Measurements from ENCODE around the gene PRKCE.
"Not testable (repeated sequence)": the region's sequence is repeated elsewhere in the genome, so short reads cannot be mapped to it uniquely, and the experiment has no call there.

PRKCE gene

GRCh38 chr2:45836740-45837139 is 185.3 kb downstream of the PRKCE start:
- no peak for DNase-seq (ENCODE audit: low spot score)

GRCh38 chr2:45837812-45838341 is 186.4 kb downstream of the PRKCE start:
- DNase-seq (ENCODE audit: low spot score): no peak

GRCh38 chr2:45839508-45840251 is 188.2 kb downstream of the PRKCE start:
- DNase-seq (ENCODE audit: low spot score): peak; percentile 49

GRCh38 chr2:45840481-45840880 is 189.0 kb downstream of the PRKCE start:
- DNase-seq (ENCODE audit: low spot score): no peak

- DNase-seq (ENCODE audit: low spot score): no peak
Observed at GRCh38 chr2:45841752-45842407, 190.4 kb downstream of the PRKCE start.

GRCh38 chr2:45843136-45843535 is 191.7 kb downstream of the PRKCE start:
- DNase-seq (ENCODE audit: low spot score): no peak

- no peak for DNase-seq (ENCODE audit: low spot score)
Observed at GRCh38 chr2:45844796-45845457, 193.5 kb downstream of the PRKCE start.

- no peak for DNase-seq (ENCODE audit: low spot score)
Observed at GRCh38 chr2:45845566-45845965, 194.1 kb downstream of the PRKCE start.

- DNase-seq (ENCODE audit: low spot score): no peak
Observed at GRCh38 chr2:45849491-45850283, 198.2 kb downstream of the PRKCE start.

- DNase-seq (ENCODE audit: low spot score): no peak
Observed at GRCh38 chr2:45850558-45850957, 199.1 kb downstream of the PRKCE start.

- DNase-seq (ENCODE audit: low spot score): no peak
Observed at GRCh38 chr2:45851111-45851510, 199.6 kb downstream of the PRKCE start.

- no peak for DNase-seq (ENCODE audit: low spot score)
Observed at GRCh38 chr2:45851576-45852304, 200.3 kb downstream of the PRKCE start.

- DNase-seq (ENCODE audit: low spot score): no peak
Observed at GRCh38 chr2:45852450-45853150, 201.1 kb downstream of the PRKCE start.

GRCh38 chr2:45855374-45855773 is 203.9 kb downstream of the PRKCE start:
- no peak for DNase-seq (ENCODE audit: low spot score)

- DNase-seq (ENCODE audit: low spot score): no peak
Observed at GRCh38 chr2:45856391-45857274, 205.2 kb downstream of the PRKCE start.

GRCh38 chr2:45857275-45857609 is 205.8 kb downstream of the PRKCE start:
- DNase-seq (ENCODE audit: low spot score): no peak

GRCh38 chr2:45857867-45858520 is 206.5 kb downstream of the PRKCE start:
- no peak for DNase-seq (ENCODE audit: low spot score)

GRCh38 chr2:45858872-45859271 is 207.4 kb downstream of the PRKCE start:
- DNase-seq (ENCODE audit: low spot score): not testable (repeated sequence)

- no peak for DNase-seq (ENCODE audit: low spot score)
Observed at GRCh38 chr2:45859682-45860081, 208.2 kb downstream of the PRKCE start.
